Cerebellar nuclear complex (tissue), 1 donor: ENCODE results near the gene ECT2L.

Experiments
- DNase-seq, 2 experiments: peaks; one replicate each; lab custom pipeline; 2025; lab: John Stamatoyannopoulos, UW

The ECT2L gene

DNA sequence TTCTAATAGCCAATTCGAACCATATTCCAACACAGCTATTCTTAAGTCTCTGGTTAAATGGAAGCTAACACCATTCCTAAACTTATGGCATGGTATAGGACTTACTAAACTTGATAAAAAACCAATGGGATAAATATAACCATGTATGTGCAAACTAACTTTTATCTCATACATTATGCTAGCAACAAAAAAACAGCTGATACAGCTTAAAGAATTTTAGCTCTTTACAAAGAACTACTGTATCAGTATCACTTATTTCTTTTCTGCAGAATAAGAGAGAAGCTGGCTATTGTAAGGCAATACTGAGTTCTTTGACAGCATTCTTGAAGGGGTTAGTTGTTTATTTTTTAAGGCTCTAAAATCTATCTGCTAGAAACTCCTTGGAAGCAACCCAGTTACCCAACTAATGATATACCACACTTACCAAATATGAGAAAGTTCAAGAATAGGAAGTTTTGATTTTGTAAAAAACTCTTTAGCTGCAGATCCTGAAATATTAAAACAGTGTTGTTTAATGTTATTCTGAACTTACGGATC, 147.3 kb downstream of the ECT2L start:
- no peak for DNase-seq

DNA sequence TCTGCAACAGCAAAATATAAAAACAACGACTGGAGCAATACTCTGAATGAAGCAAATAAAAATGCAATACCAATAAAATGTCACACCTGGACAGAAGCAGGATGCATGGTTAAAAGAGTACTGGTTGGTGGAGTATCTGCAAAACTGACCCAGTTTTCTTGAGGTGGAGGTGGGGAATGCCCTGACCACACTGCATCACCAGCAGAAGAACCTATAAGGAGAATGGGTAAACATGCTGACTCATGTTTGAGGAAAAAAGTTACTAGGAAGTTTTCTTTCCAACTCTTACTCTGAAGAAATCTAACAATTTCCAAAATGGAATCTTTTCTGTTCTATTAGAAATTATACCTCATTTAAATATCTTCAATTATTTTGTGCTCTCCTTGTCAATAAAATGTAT, 148.5 kb downstream of the ECT2L start:
- no peak for DNase-seq

DNA sequence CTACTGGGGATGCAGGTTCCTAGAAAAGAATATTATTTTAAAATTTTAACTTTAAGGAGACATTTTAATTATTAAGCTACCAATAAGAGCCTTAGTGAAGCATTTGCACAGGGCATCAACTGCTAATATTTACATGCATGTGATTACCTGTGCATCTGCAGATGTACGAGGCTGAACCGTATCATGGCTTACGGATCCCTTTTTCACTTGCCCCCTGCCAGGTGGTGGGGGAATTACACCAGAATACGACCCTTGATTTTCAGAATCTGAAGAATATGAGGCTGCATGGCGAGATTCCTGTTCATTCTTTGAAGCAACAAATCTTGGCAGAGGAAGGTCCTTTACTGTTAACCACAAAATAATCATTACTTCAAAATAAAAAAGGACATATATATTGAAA, 149.5 kb downstream of the ECT2L start:
- DNase-seq: no peak

DNA sequence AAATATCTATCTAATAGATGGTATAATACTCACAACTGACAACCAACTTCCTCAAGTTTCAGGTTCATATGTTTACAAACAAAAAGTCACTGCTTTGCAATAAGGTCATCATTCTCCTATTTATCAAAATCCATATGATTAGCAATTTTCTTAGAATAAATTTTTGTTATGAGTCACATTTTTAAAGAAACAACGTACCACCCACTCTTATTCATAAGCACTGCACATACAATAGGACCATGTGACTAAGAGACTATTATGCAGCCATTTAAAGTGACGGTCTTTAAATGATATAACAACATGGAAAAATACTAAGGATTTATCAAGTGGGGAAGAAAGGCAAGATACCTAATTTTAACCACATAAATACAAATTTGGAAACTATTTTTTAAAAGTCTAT, 152.1 kb downstream of the ECT2L start:
- DNase-seq: no peak

DNA sequence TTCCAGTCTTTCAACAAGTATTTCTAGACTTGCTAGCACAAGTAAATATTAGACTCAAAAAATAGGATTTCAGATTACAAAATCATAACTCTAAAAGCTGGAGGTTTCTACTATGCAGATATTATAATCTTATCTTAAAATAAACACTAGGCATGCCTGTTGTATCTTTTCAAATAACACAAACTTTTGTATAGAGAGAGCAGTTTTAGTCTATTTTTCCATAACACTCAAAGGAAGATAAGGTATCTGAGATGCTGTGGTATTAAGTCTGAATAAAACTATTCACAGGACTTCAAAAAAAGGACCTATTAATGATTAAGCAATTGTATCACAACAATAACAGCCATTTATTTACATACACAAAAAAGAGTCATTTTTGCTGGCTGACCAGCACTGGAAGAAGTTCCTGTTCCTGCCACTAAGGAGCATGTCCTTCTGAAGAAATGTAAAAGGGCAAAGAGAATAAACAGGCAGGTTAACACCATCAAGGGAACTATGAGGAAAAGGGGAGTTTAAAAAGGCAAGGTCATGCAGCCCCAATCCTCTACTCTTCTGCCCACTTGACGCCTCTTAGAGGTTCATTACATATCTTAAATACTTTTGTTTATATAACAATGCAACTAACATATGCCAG, 152.8 kb downstream of the ECT2L start:
- no peak for DNase-seq

DNA sequence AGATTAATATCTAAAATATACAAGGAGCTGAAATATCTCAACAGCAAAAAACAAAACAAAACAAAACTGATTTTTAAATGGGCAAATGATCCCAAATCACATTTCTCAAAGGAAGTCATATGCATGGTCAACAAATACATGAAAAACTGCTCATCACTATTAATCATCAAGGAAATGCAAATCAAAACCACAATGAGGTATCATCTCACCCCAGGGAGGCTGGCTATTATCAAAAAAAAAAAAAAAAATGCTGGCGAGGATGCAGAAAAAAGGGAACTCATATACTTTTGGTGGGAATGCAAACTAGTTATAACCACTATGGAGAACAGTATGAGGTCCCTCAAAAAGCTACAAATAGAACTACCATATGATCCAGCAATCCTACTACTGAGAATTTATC, 157.6 kb downstream of the ECT2L start:
- DNase-seq: no peak
